ENCODE results near the gene LRPAP1. TPM values are rescaled to one million over a fixed set of nuclear protein-coding genes. Genes with fewer than 3 reads are reported as not detected.

Gene LRPAP1
- total RNA-seq, 1 donor, result 82.9 TPM

Other genes starting within 250 kb of the LRPAP1 start
- gene RGS12, start 239.4 kb downstream of the LRPAP1 start, total RNA-seq, result 5.1 TPM
- not detected for gene HGFAC, start 90.5 kb downstream of the LRPAP1 start, total RNA-seq
- 0.63 TPM for gene DOK7, start 69.1 kb downstream of the LRPAP1 start, total RNA-seq
- gene ADRA2C, start 234.0 kb upstream of the LRPAP1 start, total RNA-seq, result not detected

Data from mononuclear cell (primary cell).